ENCODE data around the gene IFT25.

DNA sequence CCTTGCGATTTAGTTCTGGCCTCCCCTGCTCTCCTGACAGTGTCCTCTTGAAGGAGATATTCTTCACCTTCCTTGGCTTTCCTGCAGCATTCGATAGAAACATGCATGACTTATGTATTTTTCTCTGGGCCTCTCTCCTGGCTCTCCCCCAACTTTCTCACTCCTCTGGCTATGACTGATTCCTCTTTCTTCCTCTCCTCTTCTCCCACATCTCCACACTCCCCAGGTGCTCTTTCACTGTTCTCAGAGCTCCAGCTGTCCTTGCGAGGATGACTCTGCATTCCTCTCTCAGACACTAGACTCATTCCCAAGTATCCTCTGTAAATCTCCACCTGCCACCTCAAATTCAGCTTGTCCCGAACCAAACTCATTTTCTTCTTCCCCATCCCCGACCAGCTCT is 18.6 kb upstream of the IFT25 start:
- TF ChIP-seq POLR2A (IDR thresholded peaks at IDR 0.05; ENCODE audit: low read length) (no peak), GATA1 (IDR thresholded peaks at IDR 0.05; ENCODE audit: low read depth, low read length) (no peak)
